SHP77 (cell line): ENCODE data around the gene PPP1CC.
"Not testable (repeated sequence)": the region's sequence is repeated elsewhere in the genome, so short reads cannot be mapped to it uniquely, and the experiment has no call there.

ENCODE experiments used
- DNase-seq, 2 experiments: peaks; one replicate each; lab custom pipeline; 2025; lab: John Stamatoyannopoulos, UW

PPP1CC gene

DNA sequence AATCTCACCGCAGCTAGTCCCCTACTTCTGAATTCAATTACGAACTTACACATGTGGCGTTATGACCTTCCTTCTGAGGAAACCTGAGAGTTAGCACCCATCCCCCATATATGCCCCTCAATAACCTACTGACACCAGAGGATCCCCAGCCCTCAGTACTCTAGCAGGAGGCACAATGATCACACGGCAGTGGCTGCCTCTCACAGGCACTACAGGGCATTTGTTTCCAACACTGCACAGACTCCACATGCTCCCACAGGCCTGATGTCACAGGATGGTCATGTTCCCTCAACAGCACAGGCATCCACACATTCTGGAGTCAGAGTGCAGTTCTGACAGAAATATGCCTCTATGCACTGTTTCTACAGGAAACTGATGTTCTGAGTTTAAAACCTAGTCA, 17.4 kb downstream of the PPP1CC start:
- DNase-seq = no peak

DNA sequence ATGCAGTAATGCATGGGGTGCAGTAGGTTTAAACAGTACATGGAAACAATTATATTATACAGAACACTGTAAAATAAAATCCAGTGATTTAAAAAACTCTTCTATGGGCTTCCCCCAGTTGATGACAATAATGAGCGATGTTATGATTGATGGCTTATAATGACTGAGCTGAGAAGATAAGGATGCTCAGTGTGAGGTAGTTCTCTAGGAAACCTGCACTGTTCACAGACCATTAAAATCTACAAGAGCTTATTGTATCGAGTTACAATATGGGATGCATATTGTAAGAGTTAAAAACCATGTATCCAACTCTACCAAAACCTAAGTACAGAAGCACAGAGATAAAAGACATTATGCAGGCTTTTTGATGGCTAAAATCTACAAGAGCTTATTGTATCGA, 19.8 kb downstream of the PPP1CC start:
- DNase-seq = not testable (repeated sequence)

DNA sequence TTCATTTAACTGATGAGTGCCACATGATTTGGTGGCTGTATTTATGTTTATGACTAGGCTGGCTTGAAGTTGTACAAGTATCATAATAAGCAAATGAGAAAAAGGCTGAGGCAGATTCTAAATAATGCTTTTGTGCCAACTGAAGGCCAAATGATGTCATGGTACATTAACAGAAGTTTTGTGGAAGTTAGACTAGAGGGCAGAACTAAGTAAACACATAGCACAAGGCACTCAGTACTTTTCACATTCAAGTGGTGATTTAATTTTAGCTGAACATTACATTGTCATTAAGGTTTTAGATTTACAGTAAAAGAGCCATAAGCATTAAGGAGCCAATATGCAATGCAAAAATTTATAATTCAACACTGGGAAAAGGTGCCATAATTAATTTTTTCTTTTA, 21.1 kb downstream of the PPP1CC start:
- no peak for DNase-seq

DNA sequence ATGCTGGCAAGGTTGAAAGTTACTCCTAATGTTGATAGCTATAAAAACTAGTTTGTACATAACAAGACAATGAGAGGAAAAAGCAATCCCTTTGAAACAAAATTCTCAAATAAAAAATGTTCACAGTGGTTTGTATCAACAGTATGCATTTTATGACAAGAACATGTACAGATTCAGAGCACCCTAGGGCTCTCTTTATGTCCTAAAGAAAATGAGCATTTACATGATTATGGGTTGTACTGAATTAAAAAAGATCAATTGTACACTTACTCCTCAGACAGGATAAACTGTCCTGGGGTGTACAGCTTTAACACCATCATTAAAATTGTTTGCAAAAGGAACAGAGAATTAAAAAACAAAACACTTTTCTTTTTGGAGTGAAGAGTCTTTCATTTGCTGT, 22.2 kb downstream of the PPP1CC start:
- no peak for DNase-seq

DNA sequence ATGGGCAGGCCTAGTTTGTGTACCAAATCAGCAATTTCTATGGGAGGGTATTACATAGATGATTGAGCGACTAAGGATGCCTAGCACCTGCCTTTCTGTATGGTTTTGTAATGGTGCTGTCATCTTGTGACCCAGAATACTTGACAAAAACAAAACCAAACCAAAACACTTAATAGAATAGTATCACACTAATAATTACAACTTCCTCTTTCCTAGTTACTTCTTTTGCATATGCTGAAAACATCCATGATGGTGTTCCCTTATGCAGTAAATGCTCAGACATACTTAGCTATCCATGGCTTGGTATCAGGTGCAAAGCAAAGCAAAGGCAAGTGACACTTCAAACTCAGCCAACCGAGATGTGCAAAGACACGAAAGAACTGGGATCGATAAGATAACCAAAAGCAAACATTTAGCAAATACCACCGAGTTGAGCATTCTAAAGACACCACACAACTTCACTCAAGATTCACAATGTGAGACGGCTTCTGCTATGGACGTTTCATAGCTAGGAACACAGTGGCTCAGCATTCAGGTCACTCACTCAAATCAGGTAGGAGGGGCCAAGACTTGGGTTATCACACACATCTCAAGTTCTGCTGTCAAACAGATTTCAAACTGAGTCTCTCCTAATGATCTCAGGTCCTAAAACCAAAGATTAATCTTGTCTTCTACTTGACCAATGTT, 24.3 kb downstream of the PPP1CC start:
- no peak for DNase-seq

DNA sequence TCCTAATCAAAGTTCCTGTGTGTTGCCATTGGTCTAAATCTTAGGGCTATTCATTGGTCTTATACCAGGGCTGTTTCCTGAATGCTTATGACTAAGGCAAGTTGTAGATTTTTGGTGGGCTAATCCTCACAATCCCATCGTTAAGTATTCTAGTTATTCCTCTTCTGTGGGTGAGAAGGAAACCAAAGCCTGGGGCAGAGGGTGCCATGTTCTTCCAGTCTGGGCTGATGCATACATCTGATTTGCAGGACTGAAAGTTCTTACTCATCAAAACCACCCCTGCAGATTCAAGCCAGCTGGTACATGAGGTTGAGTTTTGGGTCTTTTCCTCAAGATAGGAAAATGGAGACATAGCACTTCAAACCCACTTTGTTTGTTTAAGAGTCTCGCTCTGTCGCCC, 25.7 kb downstream of the PPP1CC start:
- DNase-seq = no peak

DNA sequence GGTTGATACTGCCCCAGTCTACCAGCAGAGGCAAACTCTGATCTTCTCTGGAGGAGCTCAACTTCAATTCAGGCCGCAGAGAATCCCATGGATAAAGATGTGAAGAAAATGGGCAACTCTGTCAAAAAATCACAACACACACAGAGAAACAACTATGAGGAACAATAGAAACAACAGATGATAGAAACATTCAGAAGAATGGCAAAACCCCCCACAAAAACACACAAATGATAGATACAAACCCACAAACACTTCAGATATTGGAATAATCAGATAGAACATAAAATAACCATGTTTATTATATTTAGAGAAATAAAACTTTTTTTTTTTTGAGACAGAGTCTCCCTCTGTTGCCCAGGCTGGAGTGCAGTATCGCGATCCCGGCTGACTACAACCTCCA, 33.8 kb downstream of the PPP1CC start:
- no peak for DNase-seq

DNA sequence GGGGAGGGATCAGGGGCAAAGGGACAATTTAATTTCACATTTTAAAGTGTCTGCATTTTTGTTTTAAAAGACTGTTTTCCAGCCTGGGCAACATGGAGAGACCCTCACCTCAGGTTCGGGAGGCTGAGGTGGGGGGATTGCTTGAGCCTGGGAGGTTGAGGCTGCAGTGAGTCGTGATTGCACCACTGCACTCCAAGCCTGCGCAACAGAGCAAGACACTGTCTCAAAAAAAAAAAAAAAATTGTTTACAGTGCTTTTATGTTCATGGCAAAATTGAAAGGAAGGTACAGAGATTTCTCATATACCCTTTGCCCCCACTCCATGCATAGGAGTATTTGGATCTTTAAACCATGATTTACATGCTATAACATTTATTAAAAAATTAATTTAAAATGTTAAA, 37.4 kb downstream of the PPP1CC start:
- no peak for DNase-seq

DNA sequence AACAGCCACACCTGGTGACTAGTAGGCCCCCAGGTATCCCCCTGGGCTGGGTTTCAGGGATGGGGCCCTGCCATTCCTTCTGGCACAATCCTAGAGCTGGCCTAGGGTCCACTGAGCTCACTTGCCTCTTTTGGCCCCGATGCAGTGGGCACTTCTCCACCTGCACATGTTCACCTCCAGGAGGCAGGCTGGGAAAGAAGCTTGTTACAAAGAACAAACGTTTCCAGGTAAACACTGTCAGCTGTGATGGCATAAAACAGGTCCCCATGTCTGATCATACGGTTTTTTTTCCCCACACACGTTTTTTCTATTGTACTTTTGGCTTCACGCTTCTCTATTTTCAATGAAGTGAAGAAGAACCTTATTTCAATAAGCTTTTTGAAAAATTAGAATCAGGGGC, 37.9 kb downstream of the PPP1CC start:
- peak; percentile 20 to 72 for DNase-seq

DNA sequence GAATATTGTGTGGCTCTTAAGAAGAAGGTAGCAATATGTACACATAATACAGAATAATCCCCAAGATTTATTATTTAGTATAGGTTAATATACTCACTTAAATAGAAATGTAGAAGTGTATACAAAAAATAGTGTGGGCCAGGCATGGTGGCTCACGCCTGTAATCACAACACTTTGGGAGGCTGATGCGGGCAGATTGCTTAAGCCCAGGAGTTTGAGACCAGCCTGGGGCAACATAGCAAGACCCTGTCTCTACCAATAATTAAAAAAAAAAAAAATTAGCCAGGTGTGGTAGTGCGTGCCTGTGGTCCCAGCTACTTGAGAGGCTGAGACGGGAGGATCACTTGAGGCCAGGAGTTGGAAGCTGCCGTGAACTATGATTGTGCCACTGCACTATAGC, 38.5 kb downstream of the PPP1CC start:
- DNase-seq = no peak

DNA sequence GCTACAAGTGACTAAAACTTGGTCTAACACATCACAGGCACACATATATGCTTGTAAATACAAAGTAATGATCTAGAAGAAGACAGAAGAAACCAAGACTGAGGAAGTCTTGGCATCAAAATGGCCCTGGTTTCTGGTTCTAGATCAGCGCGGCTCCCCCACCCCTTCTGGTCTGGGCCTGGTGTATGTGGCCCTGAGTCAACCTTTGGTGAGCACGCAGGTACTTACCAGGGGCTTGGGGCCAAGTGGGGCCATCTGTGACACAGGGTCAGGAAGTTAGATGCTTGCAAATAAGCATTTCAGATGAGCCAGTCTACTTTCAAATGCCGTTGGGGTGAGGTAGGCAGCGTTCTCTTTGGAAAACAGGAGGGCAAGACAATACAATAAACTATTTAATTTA, 40.6 kb downstream of the PPP1CC start:
- no peak for DNase-seq

DNA sequence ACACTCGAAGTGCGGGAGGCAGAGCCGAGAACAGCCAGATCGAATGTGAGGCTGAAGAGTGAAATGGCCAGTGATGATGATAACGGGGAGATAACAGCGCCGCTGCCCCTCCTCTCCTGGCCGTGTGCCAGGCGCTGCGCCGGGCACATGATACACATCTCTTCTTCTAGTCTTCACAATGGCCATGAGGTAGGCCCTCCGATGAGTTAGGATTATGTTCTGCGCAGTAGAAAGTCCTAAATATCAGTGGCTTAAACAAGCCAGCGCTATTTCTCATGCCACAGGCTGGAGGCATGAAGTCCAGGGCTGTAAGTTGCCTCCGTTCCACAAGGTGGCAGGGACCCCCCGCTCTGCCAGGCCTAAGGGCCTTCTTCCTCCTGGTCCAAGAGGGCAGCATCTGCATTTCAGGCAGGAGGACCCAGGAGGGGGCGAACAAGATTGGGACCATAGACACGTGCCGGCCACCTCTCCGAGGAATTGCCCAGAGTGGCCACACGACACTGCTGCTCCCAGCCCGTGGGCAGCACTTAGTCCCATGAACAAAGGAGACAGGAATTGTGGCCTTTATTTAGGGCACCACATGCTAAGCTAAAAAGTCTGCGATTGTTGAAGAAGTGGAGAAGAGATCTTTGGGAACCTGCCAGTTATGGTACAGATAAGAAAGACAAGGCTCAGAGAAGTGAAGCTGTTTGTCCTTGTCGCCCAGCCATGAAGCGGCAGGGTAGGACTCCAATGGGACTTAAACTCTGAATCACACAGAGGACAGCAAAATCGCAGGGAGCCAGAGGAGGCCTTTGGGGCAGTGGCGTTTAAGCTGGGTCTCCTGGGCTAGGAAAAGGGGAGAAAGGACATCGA, 42.9 kb downstream of the PPP1CC start:
- peak in 1 of 2 experiments; percentile 21 for DNase-seq

DNA sequence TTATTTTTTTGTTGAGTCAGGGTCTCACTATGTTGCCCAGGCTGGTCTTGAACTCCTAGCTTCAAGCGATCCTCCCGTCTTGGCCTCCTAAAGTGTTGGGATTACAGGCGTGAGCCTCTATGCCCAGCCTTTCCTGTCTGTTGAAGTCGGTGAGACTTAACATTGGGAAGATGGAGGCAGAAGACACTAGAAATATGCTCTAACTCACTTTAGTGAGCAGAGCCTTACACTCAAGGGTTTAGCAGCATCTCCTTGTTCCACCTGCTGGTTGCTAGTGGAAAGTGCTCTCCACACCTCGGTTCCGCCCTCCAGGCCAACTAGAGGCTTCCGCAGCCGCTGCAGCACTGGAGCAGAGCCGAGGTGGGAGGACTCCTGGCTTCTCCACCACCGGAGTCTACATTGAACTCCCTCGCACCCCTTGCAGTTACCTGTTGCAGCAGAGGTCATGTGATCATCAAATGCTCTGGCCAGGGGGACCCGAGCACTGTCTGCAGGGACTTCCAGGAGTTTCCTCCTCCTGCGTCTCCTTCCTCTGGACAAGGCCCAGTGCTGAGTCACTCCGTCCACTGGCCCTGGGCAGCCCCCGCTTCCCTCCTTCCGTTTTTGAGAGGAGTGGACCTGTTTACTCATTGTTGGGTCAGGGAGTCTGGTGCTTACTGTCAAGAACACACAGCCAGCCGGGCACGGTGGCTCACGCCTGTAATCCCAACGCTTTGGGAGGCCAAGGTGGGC, 44.4 kb downstream of the PPP1CC start:
- peak; percentile 78 to 82 for DNase-seq

DNA sequence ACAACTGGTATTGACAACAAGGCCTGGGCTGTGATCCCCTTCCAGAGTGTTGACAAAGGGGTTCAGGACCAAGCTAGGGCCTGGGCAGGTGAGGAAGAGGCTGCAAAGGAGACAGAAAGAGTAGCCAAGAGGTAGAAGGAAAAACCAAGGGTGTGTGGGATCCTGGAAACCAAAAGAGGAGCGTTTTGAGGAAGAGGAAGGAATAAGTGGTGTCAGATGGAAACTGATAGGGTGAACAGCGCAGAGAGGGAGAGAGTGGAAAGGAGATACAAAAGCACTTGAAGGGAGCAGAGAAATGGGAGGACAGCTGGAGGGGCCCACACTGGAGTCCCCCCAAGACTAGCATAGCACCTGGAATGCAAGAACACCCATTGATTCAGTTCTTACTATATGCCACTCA, 45.5 kb downstream of the PPP1CC start:
- no peak for DNase-seq

DNA sequence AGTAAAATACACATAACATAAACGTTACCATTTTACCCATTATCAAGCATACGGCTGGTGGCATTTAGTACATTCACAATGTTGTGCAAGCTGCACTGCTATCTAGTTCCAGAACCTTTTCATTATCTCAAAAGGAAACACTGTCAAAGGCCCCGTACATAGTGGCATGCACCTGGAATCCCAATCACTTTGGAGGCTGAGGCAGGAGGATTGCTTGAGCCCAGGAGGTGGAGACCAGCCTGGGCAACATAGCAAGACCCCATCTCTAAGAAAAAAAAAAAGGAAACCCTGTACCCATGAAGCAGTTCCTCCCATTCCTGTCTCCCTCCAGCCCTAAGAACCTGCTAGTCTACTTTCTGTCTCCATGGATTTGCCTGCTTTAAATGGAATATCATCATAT, 46.4 kb downstream of the PPP1CC start:
- no peak for DNase-seq

DNA sequence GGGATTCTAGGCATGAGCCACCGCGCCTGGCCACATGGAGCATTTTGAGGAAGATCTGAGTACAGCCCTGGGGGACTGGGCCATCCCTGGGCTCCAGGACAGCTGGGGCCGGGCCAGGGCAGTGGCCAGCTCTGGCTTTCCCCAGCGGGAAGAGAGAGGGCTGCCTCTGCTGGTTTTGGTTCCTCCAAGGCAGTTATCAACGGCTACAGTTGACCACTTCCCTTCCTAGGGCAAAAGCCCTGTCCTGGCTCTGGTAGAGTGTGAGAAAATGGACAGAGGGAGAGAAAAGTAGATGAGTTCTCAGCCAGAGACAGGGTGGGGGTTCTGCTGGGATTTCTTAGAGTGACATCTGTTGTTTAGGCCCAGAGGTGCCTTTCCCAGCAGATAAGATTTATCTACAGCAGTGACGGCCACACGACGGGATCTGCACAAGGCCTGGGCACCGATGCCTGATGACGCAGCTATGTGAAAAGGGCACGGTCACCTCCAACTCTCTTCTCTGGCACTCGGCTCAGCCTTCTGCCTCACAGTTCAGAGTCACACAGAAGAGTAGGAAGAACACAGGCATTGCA, 48.3 kb downstream of the PPP1CC start:
- no peak for DNase-seq

DNA sequence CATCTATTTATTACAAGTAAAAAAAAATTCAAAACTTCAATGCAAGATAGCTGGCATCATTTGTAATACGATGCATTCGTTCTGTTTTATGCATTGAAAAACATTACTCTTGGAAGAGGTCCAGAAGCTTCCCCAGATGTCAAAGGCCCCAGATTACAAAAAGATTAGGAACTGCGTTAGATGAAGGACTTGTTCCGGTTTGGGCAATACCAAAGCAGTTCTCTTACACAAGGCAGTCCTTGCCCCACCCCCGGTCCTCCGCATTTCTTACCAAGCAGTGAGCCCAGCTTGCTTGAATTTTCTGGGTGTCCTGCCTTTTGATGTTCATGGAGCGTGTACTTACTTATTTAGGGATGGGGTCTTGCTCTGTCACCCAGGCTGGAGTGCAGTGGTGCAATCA, 49.0 kb downstream of the PPP1CC start:
- no peak for DNase-seq

DNA sequence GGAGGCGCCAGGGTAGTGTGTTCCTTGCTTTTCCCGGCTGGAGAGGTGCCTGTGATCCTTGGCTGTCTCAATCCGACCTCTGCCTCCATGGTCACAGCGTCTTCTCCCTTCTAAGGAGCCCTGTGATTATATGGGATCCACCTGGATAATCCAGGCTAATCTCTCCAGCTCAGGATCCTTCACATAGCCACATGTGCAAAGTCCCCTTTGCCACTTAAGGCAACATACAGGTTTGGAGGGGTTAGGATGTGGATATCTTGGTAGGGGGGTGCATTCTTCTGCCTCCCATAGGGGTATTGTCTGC, 52.6 kb downstream of the PPP1CC start:
- DNase-seq = no peak

DNA sequence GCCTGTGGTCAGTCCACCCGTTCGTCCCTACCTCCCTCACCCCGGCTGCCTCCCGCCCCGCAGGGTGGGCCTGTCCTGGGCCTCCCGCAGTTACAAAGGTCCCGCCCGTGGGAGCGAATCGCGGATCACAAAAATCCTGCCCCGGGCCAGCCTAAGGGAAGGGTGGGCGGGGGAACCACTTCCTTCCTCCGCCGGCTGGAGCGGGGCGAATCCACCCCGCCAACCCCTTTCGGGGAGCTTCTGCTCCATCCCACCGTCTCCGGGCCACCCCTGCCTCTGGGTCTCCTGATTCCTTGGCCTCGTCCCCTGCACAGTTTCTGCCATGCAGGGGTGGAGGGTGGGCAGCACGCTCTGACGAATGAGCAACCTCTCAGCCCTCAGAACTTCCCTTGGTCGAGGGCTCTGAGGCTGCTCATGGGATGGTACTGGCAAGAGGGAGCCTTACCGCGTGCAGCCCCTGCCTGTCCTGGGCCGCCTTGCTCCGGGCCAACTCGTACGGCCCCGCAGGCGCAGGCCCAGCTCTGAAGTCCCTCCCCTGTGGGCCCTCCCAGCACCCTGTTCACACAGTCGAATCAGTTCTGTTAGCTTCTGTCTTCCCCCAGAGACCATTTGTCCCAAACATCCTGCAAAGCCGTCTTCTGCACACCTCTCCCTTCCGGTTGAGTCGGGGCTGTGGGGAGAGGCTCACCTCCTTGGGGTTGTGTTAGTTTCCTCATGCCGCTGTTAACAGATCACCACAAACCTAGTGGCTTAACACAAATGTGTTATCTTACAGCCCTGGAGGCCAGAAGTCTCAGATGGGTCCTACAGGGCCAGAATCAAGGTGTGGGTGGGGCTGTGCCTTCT, 53.2 kb downstream of the PPP1CC start:
- DNase-seq = no peak

DNA sequence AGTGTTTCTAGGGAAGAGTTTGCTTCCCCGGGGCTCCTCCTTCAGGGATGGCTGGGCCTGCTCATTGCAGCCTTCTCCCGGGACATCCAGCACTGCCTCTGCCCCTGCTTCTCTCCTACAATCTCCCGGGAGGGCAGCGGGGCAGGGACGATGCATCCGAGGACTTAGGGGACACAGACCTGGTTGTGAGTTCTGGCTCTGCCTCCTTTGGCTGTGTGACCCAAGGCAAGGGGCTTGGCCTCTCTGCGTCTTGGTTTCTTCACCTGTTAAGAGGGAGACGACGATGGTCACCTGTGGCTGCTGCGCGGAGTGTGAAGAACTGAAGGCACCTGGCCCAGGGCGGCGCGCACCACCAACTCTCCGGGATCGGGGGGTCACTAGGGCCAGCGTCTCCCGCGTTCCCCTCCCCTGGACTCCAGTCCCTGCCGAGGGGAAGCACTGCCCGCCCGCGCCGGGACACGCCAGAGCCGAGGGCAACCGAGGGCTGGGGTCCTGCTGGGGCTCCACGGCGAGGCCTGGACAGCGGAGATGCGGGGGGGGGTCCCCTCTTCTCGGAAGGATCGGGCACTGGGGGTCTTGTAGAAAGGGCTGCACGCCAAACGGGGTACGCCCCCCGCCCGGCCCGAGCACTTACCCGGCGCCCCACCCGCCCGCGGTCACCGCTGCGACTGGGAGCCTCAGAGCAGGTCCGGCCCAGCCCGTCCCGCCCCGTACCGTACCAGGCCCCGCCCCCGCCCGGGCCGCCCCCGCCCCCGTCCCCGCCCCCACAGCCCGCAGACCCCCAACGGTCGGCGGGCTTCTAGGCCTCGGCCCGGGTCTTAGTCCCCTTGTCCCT, 54.0 kb downstream of the PPP1CC start, which contains the start of gene HVCN1:
TSS of gene HVCN1 (minus strand) at position 670 of the 835 bp plus-strand sequence. CDS start 5,870 bp downstream, outside the sequence.
- no peak for DNase-seq
